Measurements from ENCODE around the gene GBP6. TPM values are rescaled to one million over a fixed set of nuclear protein-coding genes. Genes with fewer than 3 reads are reported as not detected.
"Not testable (repeated sequence)": the region's sequence is repeated elsewhere in the genome, so short reads cannot be mapped to it uniquely, and the experiment has no call there.

GBP6 gene
- polyA plus RNA-seq, 2 of the 4 experiments (the other 2 are of a cell fraction) = not detected

- H3K27ac ChIP-seq = no peak overlapping the region
- H3K4me1 ChIP-seq = no peaks in the 10 kb centered on the region
- DNase-seq (ENCODE audit: low read depth in 1 of 2, low spot score in 1 of 2) (no peak), ATAC-seq (no peak), FAIRE-seq (no peak)
- no peak overlapping the region for H3K4me3 ChIP-seq
- 24% methylated on average over 11 of the region's 11 CpGs for WGBS (ENCODE audit: missing lambda C conversion rate)
- POLR2A ChIA-PET = no interaction called here
- TF ChIP-seq FOXS1 (CRISPR knock-in tag; IDR thresholded peaks at IDR 0.05) (no peak), CBX8 (IDR thresholded peaks at IDR 0.05) (no peak), NFE2L2 (conservative IDR thresholded peaks at IDR 0.05; ENCODE audit: low read length) (no peak), EP300 (IDR thresholded peaks at IDR 0.05) (no peak), CHD4 (IDR thresholded peaks at IDR 0.05; ENCODE audit: borderline replicate concordance) (no peak), RCOR1 (IDR thresholded peaks at IDR 0.05; ENCODE audit: low read depth, low read length) (no peak), ZSCAN20 (CRISPR knock-in tag; IDR thresholded peaks at IDR 0.05) (no peak), PHF8 (IDR thresholded peaks at IDR 0.05; ENCODE audit: borderline replicate concordance, low read depth) (no peak), GATA3 (IDR thresholded peaks at IDR 0.05; ENCODE audit: borderline replicate concordance) (no peak), RARB (CRISPR knock-in tag; IDR thresholded peaks at IDR 0.05) (no peak), KDM5A (IDR thresholded peaks at IDR 0.05) (no peak), ATOH8 (CRISPR knock-in tag; IDR thresholded peaks at IDR 0.05; ENCODE audit: low read depth) (no peak), FOSL2 (IDR thresholded peaks at IDR 0.05) (no peak), FOSL2 (CRISPR knock-in tag; IDR thresholded peaks at IDR 0.05) (no peak), POLR2A (IDR thresholded peaks at IDR 0.05; ENCODE audit: low read length) (no peak), MYC (IDR thresholded peaks at IDR 0.05; ENCODE audit: borderline replicate concordance, low read length) (no peak)
- CTCF ChIA-PET = no interaction called here
- H3K9me3 ChIP-seq = no peaks in the 10 kb centered on the region
- no peak overlapping the region for H3K4me2 ChIP-seq
Observed at GRCh38 chr1:89405275-89405929, 41.5 kb downstream of the GBP6 start.

GRCh38 chr1:89407360-89407759 is 43.5 kb downstream of the GBP6 start:
- POLR2A ChIA-PET = no interaction called here
- H3K4me2 ChIP-seq = no peak overlapping the region
- no peaks in the 10 kb centered on the region for H3K4me1 ChIP-seq
- H3K4me3 ChIP-seq = no peak overlapping the region
- DNase-seq (ENCODE audit: low read depth in 1 of 2, low spot score in 1 of 2) (no peak), FAIRE-seq (no peak), ATAC-seq (no peak)
- CTCF ChIA-PET = no interaction called here
- WGBS (ENCODE audit: missing lambda C conversion rate) = 6% methylated on average over 1 of the region's 1 CpG
- H3K9me3 ChIP-seq = no peaks in the 10 kb centered on the region
- no peak overlapping the region for H3K27ac ChIP-seq
- TF ChIP-seq E2F6 (IDR thresholded peaks at IDR 0.05; ENCODE audit: borderline replicate concordance, low read depth) (no peak), CEBPB (IDR thresholded peaks at IDR 0.05) (no peak), HDAC2 (IDR thresholded peaks at IDR 0.05) (no peak)

- CTCF ChIA-PET; H3K4me1 ChIP-seq; H3K4me2 ChIP-seq; H3K4me3 ChIP-seq; DNase-seq (ENCODE audit: low read depth in 1 of 2, low spot score in 1 of 2); H3K27ac ChIP-seq; POLR2A ChIA-PET; ATAC-seq; FAIRE-seq; H3K9me3 ChIP-seq: not testable (repeated sequence)
- 49% methylated on average over 2 of the region's 2 CpGs for WGBS (ENCODE audit: missing lambda C conversion rate)
Observed at GRCh38 chr1:89407768-89408167, 43.9 kb downstream of the GBP6 start.

- ChIA-PET POLR2A (no interaction called here), CTCF (no interaction called here)
- no peak for ATAC-seq
- no peak for DNase-seq (ENCODE audit: low read depth in 1 of 2, low spot score in 1 of 2)
- TF ChIP-seq FOSL2 (IDR thresholded peaks at IDR 0.05) = no peak
- TF ChIP-seq FOSL2 (CRISPR knock-in tag; IDR thresholded peaks at IDR 0.05) = no peak
- TF ChIP-seq HES2 (IDR thresholded peaks at IDR 0.05) = no peak
- TF ChIP-seq FOSB (CRISPR knock-in tag; IDR thresholded peaks at IDR 0.05) = no peak
- TF ChIP-seq RCOR1 (IDR thresholded peaks at IDR 0.05; ENCODE audit: low read depth, low read length) = no peak
- no peak for TF ChIP-seq SREBF2 (IDR thresholded peaks at IDR 0.05)
- TF ChIP-seq TP53 (CRISPR knock-in tag; IDR thresholded peaks at IDR 0.05) = no peak
- no peak for TF ChIP-seq HOXB13 (CRISPR knock-in tag; IDR thresholded peaks at IDR 0.05; ENCODE audit: low read depth)
- no peak for TF ChIP-seq SMC3 (IDR thresholded peaks at IDR 0.05)
- no peak for TF ChIP-seq CHD2 (IDR thresholded peaks at IDR 0.05; ENCODE audit: low read length, partially characterized antibody)
- no peak for TF ChIP-seq FOXS1 (CRISPR knock-in tag; IDR thresholded peaks at IDR 0.05)
- TF ChIP-seq HOXB5 (CRISPR knock-in tag; IDR thresholded peaks at IDR 0.05) = no peak
- TF ChIP-seq BCL3 (IDR thresholded peaks at IDR 0.05) = no peak
- TF ChIP-seq USF2 (IDR thresholded peaks at IDR 0.05) = no peak
- H3K4me1 ChIP-seq = no peaks in the 10 kb centered on the region
- H3K9me3 ChIP-seq = no peaks in the 10 kb centered on the region
- no peak for FAIRE-seq
- no peak overlapping the region for H3K4me2 ChIP-seq
- H3K4me3 ChIP-seq = no peak overlapping the region
- no peak overlapping the region for H3K27ac ChIP-seq
- 49% methylated on average over 3 of the region's 3 CpGs for WGBS (ENCODE audit: missing lambda C conversion rate)
Observed at GRCh38 chr1:89425056-89425455, 61.2 kb downstream of the GBP6 start.
